CD14-positive monocyte (primary cell): ENCODE measurements around the gene FBXL15. TPM values are rescaled to one million over a fixed set of nuclear protein-coding genes. Genes with fewer than 3 reads are reported as not detected.

Source experiments
- DNase-seq, 3 donors: peaks; one replicate each; pipeline ENCODE4 v3.0.0-alpha.2; 2011 to 2022
- H2AFZ ChIP-seq: 2 replicates; pipeline ENCODE4 v1.6.0; 2012; ENCODE audit warnings: mild to moderate bottlenecking, low read depth, low read length, inconsistent platforms; ENCODE audit not compliant: insufficient read depth, poor library complexity, severe bottlenecking
- H3K27ac ChIP-seq, 2 donors: 1 replicate in 1 of 2; 2 replicates in 1 of 2; pipeline ENCODE4 v1.5.1; 2012 to 2013; ENCODE audit warnings: low read length in 2 of 2, control low read depth in 1 of 2, inconsistent platforms in 1 of 2, low read depth in 1 of 2, mild to moderate bottlenecking in 1 of 2
- H3K27me3 ChIP-seq, 2 donors: one replicate each; pipeline versions ENCODE4 v1.6.0 to v1.6.1; 2011 to 2013; ENCODE audit warnings: low read length in 2 of 2; ENCODE audit not compliant: control insufficient read depth in 2 of 2, insufficient read depth in 2 of 2
- H3K36me3 ChIP-seq, 2 donors: replicated peaks in 1 of 2; 1 replicate in 1 of 2; 2 replicates in 1 of 2; pipeline versions ENCODE4 v1.5.1 to v1.6.1; 2012 to 2013; ENCODE audit warnings: low read length in 2 of 2, control low read depth in 1 of 2, inconsistent platforms in 1 of 2, mild to moderate bottlenecking in 1 of 2; ENCODE audit not compliant: insufficient read depth in 2 of 2, control insufficient read depth in 1 of 2
- H3K4me1 ChIP-seq, 2 donors: 1 replicate in 1 of 2; 2 replicates in 1 of 2; pipeline versions ENCODE4 v1.5.1 to v1.6.1; 2012 to 2013; ENCODE audit warnings: low read length in 2 of 2, control low read depth in 1 of 2, inconsistent platforms in 1 of 2, mild to moderate bottlenecking in 1 of 2, moderate library complexity in 1 of 2; ENCODE audit not compliant: insufficient read depth in 2 of 2, control insufficient read depth in 1 of 2
- H3K4me2 ChIP-seq: replicated peaks from 2 replicates; pipeline ENCODE3; 2012; ENCODE audit warnings: low read length, moderate library complexity, mild to moderate bottlenecking; ENCODE audit not compliant: poor library complexity, severe bottlenecking; ENCODE audit errors: extremely low read depth
- H3K4me3 ChIP-seq, 3 experiments: fragments of 200-600 bp in 1 of 3; sonication (generic) in 1 of 3; replicated peaks in 1 of 3; 1 replicate in 2 of 3; 2 replicates in 1 of 3; pipeline ENCODE4 v1.5.1; 2011 to 2013; ENCODE audit warnings: low read length in 3 of 3, mild to moderate bottlenecking in 3 of 3, control low read depth in 2 of 3, low read depth in 2 of 3, inconsistent platforms in 1 of 3, moderate library complexity in 1 of 3
- H3K79me2 ChIP-seq: 2 replicates; pipeline ENCODE4 v1.6.0; 2012; ENCODE audit warnings: mild to moderate bottlenecking, control low read depth, inconsistent platforms, low read length, moderate library complexity; ENCODE audit not compliant: insufficient read depth
- H3K9ac ChIP-seq: 2 replicates; pipeline ENCODE4 v1.6.0; 2017; ENCODE audit warnings: low read length, mild to moderate bottlenecking; ENCODE audit not compliant: insufficient read depth, poor library complexity, severe bottlenecking
- H3K9me3 ChIP-seq, 2 donors: replicated peaks in 1 of 2; 1 replicate in 1 of 2; 2 replicates in 1 of 2; pipeline versions ENCODE4 v1.5.1 to v1.6.1; 2012 to 2013; ENCODE audit warnings: low read length in 2 of 2, control low read depth in 1 of 2; ENCODE audit not compliant: control insufficient read depth in 1 of 2, insufficient read depth in 1 of 2
- H4K20me1 ChIP-seq: 2 replicates; pipeline ENCODE4 v1.6.0; 2012; ENCODE audit warnings: mild to moderate bottlenecking, low read length, control low read depth, moderate library complexity; ENCODE audit not compliant: insufficient read depth
- H3K27ac Mint-ChIP-seq, 7 donors: one replicate each; pipeline ENCODE4 v1.8.0; 2020; ENCODE audit warnings: mild to moderate bottlenecking in 7 of 7, mixed read lengths in 7 of 7, moderate library complexity in 6 of 7, inconsistent platforms in 2 of 7
- H3K27me3 Mint-ChIP-seq, 3 donors: one replicate each; pipeline ENCODE4 v1.8.0; 2021 to 2022; ENCODE audit warnings: low read depth in 3 of 3, mild to moderate bottlenecking in 3 of 3, mixed read lengths in 3 of 3, moderate library complexity in 3 of 3, inconsistent platforms in 1 of 3
- H3K36me3 Mint-ChIP-seq, 2 donors: one replicate each; pipeline ENCODE4 v1.8.0; 2020; ENCODE audit warnings: mixed read lengths in 2 of 2, inconsistent platforms in 1 of 2, mild to moderate bottlenecking in 1 of 2
- H3K4me1 Mint-ChIP-seq: one replicate; pipeline ENCODE4 v1.8.0; 2020; ENCODE audit warnings: mild to moderate bottlenecking, mixed read lengths
- H3K4me3 Mint-ChIP-seq, 2 donors: one replicate each; pipeline ENCODE4 v1.8.0; 2020; ENCODE audit warnings: mild to moderate bottlenecking in 2 of 2, mixed read lengths in 2 of 2, moderate library complexity in 1 of 2
- H3K9me3 Mint-ChIP-seq, 7 donors: one replicate each; pipeline ENCODE4 v1.8.0; 2020 to 2022; ENCODE audit warnings: mixed read lengths in 7 of 7, mild to moderate bottlenecking in 6 of 7, moderate library complexity in 6 of 7, inconsistent platforms in 2 of 7
- WGBS: methylation state at CpG from one replicate; pipeline ENCODE4 v1.1.5; 2013; ENCODE audit warnings: missing lambda C conversion rate; ENCODE audit not compliant: insufficient coverage; 5-methylcytosine and 5-hydroxymethylcytosine counted together
- intact Hi-C, 2 donors: fragments of 100-400 bp; cut with micrococcal nuclease; formaldehyde crosslinking; loops; one replicate each; pipeline versions ENCODE4 v1.15.0 to v1.15.1; 2023
- polyA plus RNA-seq, 3 donors: library from polyadenylated mRNA; depleted of rRNA in 1 of 3; unstranded in 2 of 3; stranded (reverse) in 1 of 3; fragments of 300-500 nt in 2 of 3; fragments of >200 nt in 1 of 3; fragmentation: Illumina TruSeq in 2 of 3; gene quantifications; 1 replicate in 2 of 3; 2 replicates in 1 of 3; pipeline ENCODE4 v1.2.3, GENCODE V29; 2012 to 2021
- TF ChIP-seq, protein P1 (sequence below): fragments of 200-600 bp; IDR thresholded peaks from one replicate; pipeline ENCODE4 v1.8.0; 2022; ENCODE audit warnings: antibody characterized with exemption, mild to moderate bottlenecking

Gene FBXL15
- polyA plus RNA-seq, 3 donors: 16.0 to 36.3 (median 25.5) TPM

DNA sequence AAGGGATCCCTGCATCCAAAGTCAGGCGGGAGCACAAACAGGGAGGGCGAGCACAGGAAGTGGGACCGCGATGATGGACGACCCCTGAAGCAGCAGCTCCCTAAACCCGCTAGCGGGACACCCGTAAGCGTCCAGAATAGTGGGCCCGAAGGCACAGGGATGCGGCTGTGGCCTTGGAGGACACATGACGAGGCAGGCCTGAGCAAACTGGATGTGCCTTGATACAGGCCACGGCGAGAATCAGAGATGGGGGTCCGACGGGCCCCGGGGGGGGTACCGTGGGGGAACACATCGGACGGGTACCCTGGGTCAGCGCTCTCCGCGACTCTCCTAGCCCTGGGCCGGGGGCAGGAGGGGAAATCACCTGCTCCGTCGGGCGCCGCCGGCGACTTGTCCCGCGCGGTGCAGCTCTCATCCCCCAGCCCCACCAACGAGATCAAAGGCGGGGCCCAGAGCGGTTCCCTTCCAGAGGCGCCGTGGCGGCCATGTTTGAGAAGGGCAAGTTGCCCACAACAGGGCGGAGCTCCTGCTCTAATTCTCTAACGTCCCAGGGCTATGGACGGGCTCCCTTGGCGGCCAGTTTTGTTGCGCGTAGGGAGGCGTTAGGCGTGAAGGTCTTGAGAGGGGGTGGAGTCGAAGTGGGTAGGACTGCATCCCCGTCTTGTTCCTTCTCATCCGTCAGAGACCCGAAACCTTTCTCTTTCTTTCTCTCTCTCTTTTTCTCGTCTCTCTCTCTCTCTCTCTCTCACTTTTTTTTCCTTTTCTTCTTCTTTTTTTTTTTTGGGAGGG, 11.7 kb downstream of the FBXL15 start, which contains the start of gene CUEDC2:
CUEDC2 (minus strand) TSS at position 413 of the 789 bp plus-strand sequence. CDS start 7,386 bp downstream, outside the sequence.
- Mint-ChIP-seq H3K4me3 (peak within 1 kb of the TSS; percentile 86 to 89), H3K36me3 (peaks cover 2 to 5% of the 10 kb centered on the region in 2 donors), H3K4me1 (peaks cover 45% of the 10 kb centered on the region), H3K27me3 (no peaks in the 10 kb centered on the region), H3K27ac (peak within 1 kb of the TSS; percentile 89 to 94 (median 92)), H3K9me3 (peaks cover 0 to 1% (median 0%) of the 10 kb centered on the region in 7 donors)
- WGBS: 0% methylated on average over 37 of the region's 52 CpGs
- Histone ChIP-seq H3K4me3 (peak within 1 kb of the TSS; percentile 57 to 97 (median 92)), H3K4me2 (peak within 1 kb of the TSS; percentile 97), H3K9me3 (no peaks in the 10 kb centered on the region), H3K27ac (peak within 1 kb of the TSS; percentile 41 to 87), H3K27me3 (no peaks in the 10 kb centered on the region), H4K20me1 (no peaks in the 10 kb centered on the region), H3K79me2 (peaks cover 15% of the 10 kb centered on the region), H3K36me3 (no peaks in the 10 kb centered on the region), H3K9ac (peak within 1 kb of the TSS; percentile 84), H3K4me1 (peaks cover 41% of the 10 kb centered on the region in 2 donors), H2AFZ (peak within 1 kb of the TSS; percentile 99)
- DNase-seq: peak; percentile 91 to 95 (median 94)
- intact Hi-C loops: loop anchor here in 1 of 2 donors (2.0 kb wide), 1 partner anchor 38 kb away; the partner anchor contains the start of gene NFKB2
- TF ChIP-seq, protein P1, sequence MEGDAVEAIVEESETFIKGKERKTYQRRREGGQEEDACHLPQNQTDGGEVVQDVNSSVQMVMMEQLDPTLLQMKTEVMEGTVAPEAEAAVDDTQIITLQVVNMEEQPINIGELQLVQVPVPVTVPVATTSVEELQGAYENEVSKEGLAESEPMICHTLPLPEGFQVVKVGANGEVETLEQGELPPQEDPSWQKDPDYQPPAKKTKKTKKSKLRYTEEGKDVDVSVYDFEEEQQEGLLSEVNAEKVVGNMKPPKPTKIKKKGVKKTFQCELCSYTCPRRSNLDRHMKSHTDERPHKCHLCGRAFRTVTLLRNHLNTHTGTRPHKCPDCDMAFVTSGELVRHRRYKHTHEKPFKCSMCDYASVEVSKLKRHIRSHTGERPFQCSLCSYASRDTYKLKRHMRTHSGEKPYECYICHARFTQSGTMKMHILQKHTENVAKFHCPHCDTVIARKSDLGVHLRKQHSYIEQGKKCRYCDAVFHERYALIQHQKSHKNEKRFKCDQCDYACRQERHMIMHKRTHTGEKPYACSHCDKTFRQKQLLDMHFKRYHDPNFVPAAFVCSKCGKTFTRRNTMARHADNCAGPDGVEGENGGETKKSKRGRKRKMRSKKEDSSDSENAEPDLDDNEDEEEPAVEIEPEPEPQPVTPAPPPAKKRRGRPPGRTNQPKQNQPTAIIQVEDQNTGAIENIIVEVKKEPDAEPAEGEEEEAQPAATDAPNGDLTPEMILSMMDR: no peak

DNA sequence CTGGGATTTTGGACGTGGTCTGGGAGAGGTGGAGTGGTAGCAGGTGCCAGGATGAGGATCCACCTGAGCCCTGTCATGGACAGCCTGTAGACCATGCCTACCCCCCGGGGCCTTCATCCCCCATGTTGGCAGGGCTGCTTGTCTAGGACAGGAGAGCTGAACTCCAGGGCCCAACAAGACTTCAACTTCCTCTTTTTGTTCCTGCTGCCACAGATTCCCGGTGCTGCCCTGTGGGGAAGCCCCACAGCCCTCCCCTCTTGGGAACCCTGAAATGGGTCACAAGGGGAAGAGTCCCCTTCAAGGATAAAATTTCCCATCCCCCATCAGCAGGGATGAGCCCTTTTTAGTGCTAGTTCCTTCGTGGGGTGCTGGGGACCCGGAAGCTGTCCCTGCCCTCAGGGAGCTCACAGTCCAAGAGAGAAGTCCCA, 13.0 kb downstream of the FBXL15 start:
- H3K27me3 ChIP-seq: no peaks in the 10 kb centered on the region
- H3K27ac ChIP-seq: peak overlapping the region; percentile 41 to 87
- peaks cover 41% of the 10 kb centered on the region in 2 donors for H3K4me1 ChIP-seq
- Mint-ChIP-seq H3K27me3 (no peaks in the 10 kb centered on the region), H3K9me3 (peaks cover 0 to 1% (median 0%) of the 10 kb centered on the region in 7 donors), H3K4me3 (peak overlapping the region; percentile 86 to 89), H3K36me3 (peaks cover 0 to 2% of the 10 kb centered on the region in 2 donors), H3K4me1 (peaks cover 45% of the 10 kb centered on the region), H3K27ac (peak overlapping the region; percentile 89 to 94 (median 92))
- TF ChIP-seq, protein P1: no peak
- H3K4me2 ChIP-seq: peak overlapping the region; percentile 97
- intact Hi-C loops: loop anchor here in 1 of 2 donors (2.0 kb wide), 1 partner anchor 39 kb away; the partner anchor contains the start of gene NFKB2
- 17% methylated on average over 4 of the region's 5 CpGs for WGBS
- H2AFZ ChIP-seq: peak overlapping the region; percentile 31
- no peaks in the 10 kb centered on the region for H3K36me3 ChIP-seq
- H3K9ac ChIP-seq: no peak overlapping the region
- peaks cover 15% of the 10 kb centered on the region for H3K79me2 ChIP-seq
- peak overlapping the region in 1 of 3 experiments; percentile 97 for H3K4me3 ChIP-seq
- DNase-seq: peak; percentile 47 to 88 (median 70)
- H4K20me1 ChIP-seq: no peaks in the 10 kb centered on the region
- no peaks in the 10 kb centered on the region for H3K9me3 ChIP-seq
